HFFc6 (cell line): ENCODE measurements around the gene TAS2R46. TPM values are rescaled to one million over a fixed set of nuclear protein-coding genes. Genes with fewer than 3 reads are reported as not detected.

ENCODE experiments used
- DNase-seq: peaks from one replicate; pipeline ENCODE4 v3.0.0-alpha.2; 2018
- H3K27ac Mint-ChIP-seq: 2 replicates; pipeline ENCODE4 v1.8.0; 2020; ENCODE audit warnings: mild to moderate bottlenecking, mixed read lengths
- H3K27me3 Mint-ChIP-seq: 2 replicates; pipeline ENCODE4 v1.8.0; 2021; ENCODE audit warnings: mild to moderate bottlenecking, moderate library complexity, mixed read lengths; ENCODE audit not compliant: insufficient read depth
- H3K36me3 Mint-ChIP-seq: 2 replicates; pipeline ENCODE4 v1.8.0; 2021; ENCODE audit warnings: low read depth, mixed read lengths
- H3K4me1 Mint-ChIP-seq: 2 replicates; pipeline ENCODE4 v1.8.0; 2020; ENCODE audit warnings: low read depth, mixed read lengths
- H3K4me3 Mint-ChIP-seq: 2 replicates; pipeline ENCODE4 v1.8.0; 2020; ENCODE audit warnings: mild to moderate bottlenecking, moderate library complexity, mixed read lengths
- H3K9me3 Mint-ChIP-seq: 2 replicates; pipeline ENCODE4 v1.8.0; 2020; ENCODE audit warnings: mild to moderate bottlenecking, mixed read lengths
- CTCF ChIP-seq: fragments of 200-600 bp; sonication (generic); IDR thresholded peaks from 2 replicates; pipeline ENCODE4 v1.5.0; 2021; ENCODE audit warnings: antibody characterized with exemption, mild to moderate bottlenecking
- total RNA-seq, 6 experiments: library from RNA; stranded (reverse); fragmentation: NEBNext Ultra II Directional; extraction: Animal tissue kit (Norgen Biotek cat#: 25700); gene quantifications; 2 replicates in 1 of 6; 3 replicates in 5 of 6; pipeline ENCODE4 v1.2.3, GENCODE V29; 2021

Gene TAS2R46
- total RNA-seq, 6 experiments from 2014 or later, result 0.22 to 0.48 (median 0.35) TPM; not detected in 3

- DNase-seq, result no peak
- Mint-ChIP-seq H3K4me1 (no peaks in the 10 kb centered on the region), H3K27me3 (no peaks in the 10 kb centered on the region), H3K36me3 (peaks cover 16% of the 10 kb centered on the region), H3K27ac (no peak within 1 kb of the TSS), H3K4me3 (no peak within 1 kb of the TSS), H3K9me3 (no peaks in the 10 kb centered on the region)
- TF ChIP-seq CTCF, result no peak
These were observed 30.8 kb downstream of the TAS2R46 start, which contains the start of gene TAS2R31 for GRCh38 chr12:11031307-11031706. Gene TAS2R31 (minus strand): TSS chr12:11031407. CDS start chr12:11031335, 72 bp downstream.

GRCh38 chr12:11026118-11026517 lies 36.0 kb downstream of the TAS2R46 start:
- Mint-ChIP-seq H3K4me3 (no peak overlapping the region), H3K27ac (no peak overlapping the region), H3K36me3 (peaks cover 15% of the 10 kb centered on the region), H3K27me3 (no peaks in the 10 kb centered on the region), H3K9me3 (peaks cover 6% of the 10 kb centered on the region; the same call in 1 of the 2 replicates), H3K4me1 (no peaks in the 10 kb centered on the region)
- TF ChIP-seq CTCF, result no peak
- DNase-seq, result no peak

GRCh38 chr12:11023387-11023786 lies 38.7 kb downstream of the TAS2R46 start:
- H3K27ac Mint-ChIP-seq, result no peak overlapping the region
- TF ChIP-seq CTCF, result no peak
- peaks cover 6% of the 10 kb centered on the region; the same call in 1 of the 2 replicates for H3K9me3 Mint-ChIP-seq
- DNase-seq, result no peak
- H3K4me1 Mint-ChIP-seq, result no peaks in the 10 kb centered on the region
- H3K4me3 Mint-ChIP-seq, result no peak overlapping the region
- no peaks in the 10 kb centered on the region for H3K27me3 Mint-ChIP-seq
- peaks cover 15% of the 10 kb centered on the region for H3K36me3 Mint-ChIP-seq

- H3K27ac Mint-ChIP-seq, result no peak within 1 kb of the TSS
- peaks cover 10% of the 10 kb centered on the region for H3K36me3 Mint-ChIP-seq
- H3K27me3 Mint-ChIP-seq, result no peaks in the 10 kb centered on the region
- TF ChIP-seq CTCF, result no peak
- peaks cover 6% of the 10 kb centered on the region; the same call in 1 of the 2 replicates for H3K9me3 Mint-ChIP-seq
- H3K4me3 Mint-ChIP-seq, result no peak within 1 kb of the TSS
- DNase-seq, result no peak
- no peaks in the 10 kb centered on the region for H3K4me1 Mint-ChIP-seq
These were observed 39.6 kb downstream of the TAS2R46 start, which contains the start of gene TAS2R19 for GRCh38 chr12:11022520-11022919. Gene TAS2R19 (minus strand): TSS chr12:11022620. CDS start chr12:11022571, 49 bp downstream.

- H3K27me3 Mint-ChIP-seq, result no peaks in the 10 kb centered on the region
- H3K4me3 Mint-ChIP-seq, result no peak overlapping the region
- peaks cover 7% of the 10 kb centered on the region; the same call in 1 of the 2 replicates for H3K36me3 Mint-ChIP-seq
- H3K9me3 Mint-ChIP-seq, result no peaks in the 10 kb centered on the region
- no peak overlapping the region for H3K27ac Mint-ChIP-seq
- DNase-seq, result no peak
- no peak for TF ChIP-seq CTCF
- H3K4me1 Mint-ChIP-seq, result peaks cover 11% of the 10 kb centered on the region
These were observed 45.2 kb downstream of the TAS2R46 start for GRCh38 chr12:11016937-11017336.
